ENCODE results near the gene IMPDH1. TPM values are rescaled to one million over a fixed set of nuclear protein-coding genes. Genes with fewer than 3 reads are reported as not detected.

The IMPDH1 gene
- total and polyA plus RNA-seq, 2 donors (not counting 3 experiments of a cell fraction or from before 2014, with no cell fraction given) = 78.8 to 97.9 TPM

- DNase-seq (ENCODE audit: low read depth, low spot score) (no peak), FAIRE-seq (no peak)
- no peaks in the 10 kb centered on the region for H3K4me1 ChIP-seq (ENCODE audit: control insufficient read depth, extremely low read depth, insufficient read depth, low read length)
- dilution Hi-C loops (cut with MboI; ENCODE audit: extremely low pct_ligation_motif_present, low sequenced_read_pairs) (no loop called here), intact Hi-C loops (cut with micrococcal nuclease) (no loop called here)
- no peaks in the 10 kb centered on the region for H4K20me1 ChIP-seq (replicated peaks; ENCODE audit: control insufficient read depth, extremely low read depth, insufficient read depth, low read length)
- no peaks in the 10 kb centered on the region for H3K79me2 ChIP-seq (ENCODE audit: control insufficient read depth, insufficient read depth, low read length)
- H3K9ac ChIP-seq (replicated peaks; ENCODE audit: extremely low read depth, insufficient read depth, low read length) = no peak overlapping the region
- no peak overlapping the region for H2AFZ ChIP-seq (ENCODE audit: low read depth, low read length)
- H3K4me2 ChIP-seq (ENCODE audit: insufficient read depth, low read length) = no peak overlapping the region
- no peak overlapping the region for H3K27ac ChIP-seq (ENCODE audit: insufficient read depth, low read depth, low read length)
- CTCF ChIA-PET = interaction anchor here (1.1 to 3.0 kb wide), 3 partner anchors 11 to 21 kb away, joined by 3 to 13 read pairs (median 5); no protein-coding TSS in a partner anchor
- no peaks in the 10 kb centered on the region for H3K9me1 ChIP-seq (replicated peaks; ENCODE audit: control insufficient read depth, extremely low read depth, insufficient read depth, low read length)
- BruUV-seq (replicated peaks) = no TSS peak
- peaks cover 5 to 9% of the 10 kb centered on the region in 2 experiments for H3K27me3 ChIP-seq (ENCODE audit: control insufficient read depth in 2 of 2, insufficient read depth in 2 of 2, low read length in 2 of 2)
- no peaks in the 10 kb centered on the region for H3K9me3 ChIP-seq (replicated peaks; ENCODE audit: control insufficient read depth, insufficient read depth, low read length)
- POLR2A ChIA-PET = interaction anchor here (0.6 kb wide), 1 partner anchor 17 kb away, joined by 6 read pairs; no protein-coding TSS in a partner anchor
- no peaks in the 10 kb centered on the region for H3K36me3 ChIP-seq (ENCODE audit: control insufficient read depth in 2 of 2, extremely low read depth in 1 of 2, insufficient read depth in 2 of 2, low read length in 2 of 2)
- no peak overlapping the region for H3K4me3 ChIP-seq (replicated peaks in 1 of 3; ENCODE audit: insufficient read depth in 1 of 3, low read depth in 1 of 3, low read length in 3 of 3)
- no peak for TF ChIP-seq GATA2 (IDR thresholded peaks at IDR 0.05; ENCODE audit: insufficient read depth, insufficient read length, low read depth, low read length)
- TF ChIP-seq JUN (IDR thresholded peaks at IDR 0.05; ENCODE audit: borderline replicate concordance, insufficient read depth, insufficient read length, low read depth) = no peak
- TF ChIP-seq, protein P1, sequence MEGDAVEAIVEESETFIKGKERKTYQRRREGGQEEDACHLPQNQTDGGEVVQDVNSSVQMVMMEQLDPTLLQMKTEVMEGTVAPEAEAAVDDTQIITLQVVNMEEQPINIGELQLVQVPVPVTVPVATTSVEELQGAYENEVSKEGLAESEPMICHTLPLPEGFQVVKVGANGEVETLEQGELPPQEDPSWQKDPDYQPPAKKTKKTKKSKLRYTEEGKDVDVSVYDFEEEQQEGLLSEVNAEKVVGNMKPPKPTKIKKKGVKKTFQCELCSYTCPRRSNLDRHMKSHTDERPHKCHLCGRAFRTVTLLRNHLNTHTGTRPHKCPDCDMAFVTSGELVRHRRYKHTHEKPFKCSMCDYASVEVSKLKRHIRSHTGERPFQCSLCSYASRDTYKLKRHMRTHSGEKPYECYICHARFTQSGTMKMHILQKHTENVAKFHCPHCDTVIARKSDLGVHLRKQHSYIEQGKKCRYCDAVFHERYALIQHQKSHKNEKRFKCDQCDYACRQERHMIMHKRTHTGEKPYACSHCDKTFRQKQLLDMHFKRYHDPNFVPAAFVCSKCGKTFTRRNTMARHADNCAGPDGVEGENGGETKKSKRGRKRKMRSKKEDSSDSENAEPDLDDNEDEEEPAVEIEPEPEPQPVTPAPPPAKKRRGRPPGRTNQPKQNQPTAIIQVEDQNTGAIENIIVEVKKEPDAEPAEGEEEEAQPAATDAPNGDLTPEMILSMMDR (IDR thresholded peaks at IDR 0.05; ENCODE audit: extremely low read depth in 1 of 2, insufficient read depth in 1 of 2, low read depth in 1 of 2, low read length in 2 of 2) = no peak
- no peak for TF ChIP-seq POLR2A (IDR thresholded peaks at IDR 0.05; ENCODE audit: low read depth, low read length)
- TF ChIP-seq FOS (IDR thresholded peaks at IDR 0.05; ENCODE audit: borderline replicate concordance, insufficient read depth, low read length) = no peak
- no peak for TF ChIP-seq MAX (IDR thresholded peaks at IDR 0.05; ENCODE audit: insufficient read depth, insufficient read length)
- TF ChIP-seq POLR2AphosphoS5 (IDR thresholded peaks at IDR 0.05; ENCODE audit: insufficient read depth, low read depth, low read length) = no peak
- TF ChIP-seq MYC (IDR thresholded peaks at IDR 0.05; ENCODE audit: low read depth, low read length) = no peak
- TF ChIP-seq EZH2 (IDR thresholded peaks at IDR 0.05; ENCODE audit: borderline replicate concordance, low read depth, low read length, severe bottlenecking) = no peak
These were observed 38.3 kb upstream of the IMPDH1 start for GRCh38 chr7:128447941-128448564.
